ENCODE data around the gene DCLRE1A.
"Not testable (repeated sequence)": the region's sequence is repeated elsewhere in the genome, so short reads cannot be mapped to it uniquely, and the experiment has no call there.

Gene DCLRE1A

DNA sequence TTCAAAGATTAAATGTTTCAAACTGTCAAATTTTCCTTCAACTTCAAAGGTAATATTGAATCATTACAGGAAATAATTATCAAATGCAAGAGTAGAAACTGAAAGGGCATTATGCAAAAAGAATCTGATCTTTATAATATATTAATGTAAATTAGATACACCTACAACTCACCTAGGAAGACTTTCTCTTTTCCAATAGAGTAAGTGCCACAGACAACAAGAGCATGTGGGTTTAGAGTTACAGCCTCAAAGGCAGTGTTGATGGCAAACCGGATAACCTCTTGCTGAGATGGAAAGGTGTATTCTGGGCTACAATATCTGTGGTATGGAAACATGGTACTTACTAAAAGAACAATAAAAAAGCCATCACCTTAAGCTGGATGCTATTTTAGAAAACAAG, 11.7 kb downstream of the DCLRE1A start:
- DNase-seq (no peak), ATAC-seq (ENCODE audit: insufficient read depth, low read depth) (no peak)
- Histone ChIP-seq H3K9me3 (ENCODE audit: insufficient read depth, low read length, severe bottlenecking) (no peaks in the 10 kb centered on the region), H3K4me1 (ENCODE audit: insufficient read depth, low read length) (no peaks in the 10 kb centered on the region), H2AFZ (ENCODE audit: low read depth, low read length) (no peak overlapping the region), H3K27ac (ENCODE audit: low read length) (no peak overlapping the region), H3K9ac (ENCODE audit: low read depth, low read length) (no peak overlapping the region), H3K4me2 (ENCODE audit: insufficient read depth, low read length) (no peak overlapping the region), H3K27me3 (ENCODE audit: insufficient read depth, low read length, poor library complexity) (no peaks in the 10 kb centered on the region), H4K20me1 (ENCODE audit: insufficient read depth, low read length) (no peaks in the 10 kb centered on the region), H3K4me3 (ENCODE audit: low read depth in 1 of 2, low read length in 2 of 2) (no peak overlapping the region), H3K36me3 (ENCODE audit: insufficient read depth, low read length) (peaks cover 39% of the 10 kb centered on the region), H3K79me2 (ENCODE audit: insufficient read depth, low read length) (no peaks in the 10 kb centered on the region)
- no peak for TF ChIP-seq EZH2 (IDR thresholded peaks at IDR 0.05; ENCODE audit: borderline replicate concordance, low read depth, low read length, severe bottlenecking)
- TF ChIP-seq, protein P1, sequence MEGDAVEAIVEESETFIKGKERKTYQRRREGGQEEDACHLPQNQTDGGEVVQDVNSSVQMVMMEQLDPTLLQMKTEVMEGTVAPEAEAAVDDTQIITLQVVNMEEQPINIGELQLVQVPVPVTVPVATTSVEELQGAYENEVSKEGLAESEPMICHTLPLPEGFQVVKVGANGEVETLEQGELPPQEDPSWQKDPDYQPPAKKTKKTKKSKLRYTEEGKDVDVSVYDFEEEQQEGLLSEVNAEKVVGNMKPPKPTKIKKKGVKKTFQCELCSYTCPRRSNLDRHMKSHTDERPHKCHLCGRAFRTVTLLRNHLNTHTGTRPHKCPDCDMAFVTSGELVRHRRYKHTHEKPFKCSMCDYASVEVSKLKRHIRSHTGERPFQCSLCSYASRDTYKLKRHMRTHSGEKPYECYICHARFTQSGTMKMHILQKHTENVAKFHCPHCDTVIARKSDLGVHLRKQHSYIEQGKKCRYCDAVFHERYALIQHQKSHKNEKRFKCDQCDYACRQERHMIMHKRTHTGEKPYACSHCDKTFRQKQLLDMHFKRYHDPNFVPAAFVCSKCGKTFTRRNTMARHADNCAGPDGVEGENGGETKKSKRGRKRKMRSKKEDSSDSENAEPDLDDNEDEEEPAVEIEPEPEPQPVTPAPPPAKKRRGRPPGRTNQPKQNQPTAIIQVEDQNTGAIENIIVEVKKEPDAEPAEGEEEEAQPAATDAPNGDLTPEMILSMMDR (IDR thresholded peaks at IDR 0.05; ENCODE audit: borderline replicate concordance, extremely low read depth, low read length, poor library complexity, severe bottlenecking): no peak

DNA sequence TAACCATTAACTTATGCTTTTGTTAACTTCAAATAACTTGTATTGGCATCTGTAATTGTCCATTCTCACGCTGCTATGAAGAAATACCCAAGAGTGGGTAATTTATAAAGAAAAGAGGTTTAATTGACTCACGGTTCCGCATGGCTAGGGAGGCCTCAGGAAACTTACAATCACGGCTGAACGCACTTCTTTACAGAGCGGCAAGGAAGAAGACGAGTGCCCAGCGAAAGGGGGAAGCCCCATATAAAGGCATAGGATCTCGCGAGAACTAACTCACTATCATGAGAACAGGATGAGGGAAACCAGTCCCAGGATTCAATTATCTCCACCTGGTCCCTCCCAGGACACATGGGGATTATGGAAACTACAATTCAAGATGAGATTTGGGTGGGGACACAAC, 25.3 kb downstream of the DCLRE1A start:
- H3K9me3 ChIP-seq (ENCODE audit: insufficient read depth, low read length, severe bottlenecking); H3K27me3 ChIP-seq (ENCODE audit: insufficient read depth, low read length, poor library complexity); H3K4me3 ChIP-seq (ENCODE audit: low read depth in 1 of 2, low read length in 2 of 2); H3K27ac ChIP-seq (ENCODE audit: low read length); H3K9ac ChIP-seq (ENCODE audit: low read depth, low read length); ATAC-seq (ENCODE audit: insufficient read depth, low read depth); H3K79me2 ChIP-seq (ENCODE audit: insufficient read depth, low read length); H4K20me1 ChIP-seq (ENCODE audit: insufficient read depth, low read length); H3K4me2 ChIP-seq (ENCODE audit: insufficient read depth, low read length); DNase-seq; H3K4me1 ChIP-seq (ENCODE audit: insufficient read depth, low read length); H3K36me3 ChIP-seq (ENCODE audit: insufficient read depth, low read length); H2AFZ ChIP-seq (ENCODE audit: low read depth, low read length): not testable (repeated sequence)

DNA sequence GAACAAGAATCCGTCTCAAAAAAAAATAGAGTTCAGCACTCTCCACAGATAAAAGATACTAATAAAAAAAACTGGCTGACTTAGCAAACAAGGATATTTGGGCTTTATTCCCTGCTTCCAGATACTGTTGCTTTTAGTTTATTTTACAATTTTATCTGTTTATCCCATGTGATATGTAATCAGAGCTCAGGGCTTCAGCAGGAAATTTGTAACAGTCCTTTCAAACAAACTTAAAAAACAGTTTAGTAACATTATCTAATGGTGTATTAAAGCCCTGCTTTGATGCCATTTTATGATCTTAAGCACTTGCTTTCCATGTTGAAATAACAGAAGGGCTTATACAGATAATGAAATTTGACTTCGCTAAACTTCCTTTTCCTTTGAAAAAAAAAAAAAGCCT, 28.1 kb downstream of the DCLRE1A start:
- H3K79me2 ChIP-seq (ENCODE audit: insufficient read depth, low read length): no peaks in the 10 kb centered on the region
- H3K4me1 ChIP-seq (ENCODE audit: insufficient read depth, low read length): no peaks in the 10 kb centered on the region
- TF ChIP-seq, protein P1 (IDR thresholded peaks at IDR 0.05; ENCODE audit: borderline replicate concordance, extremely low read depth, low read length, poor library complexity, severe bottlenecking): no peak
- TF ChIP-seq EZH2 (IDR thresholded peaks at IDR 0.05; ENCODE audit: borderline replicate concordance, low read depth, low read length, severe bottlenecking): no peak
- no peak overlapping the region for H3K4me2 ChIP-seq (ENCODE audit: insufficient read depth, low read length)
- ATAC-seq (ENCODE audit: insufficient read depth, low read depth): no peak
- H3K4me3 ChIP-seq (ENCODE audit: low read depth in 1 of 2, low read length in 2 of 2): no peak overlapping the region
- H3K9ac ChIP-seq (ENCODE audit: low read depth, low read length): no peak overlapping the region
- H3K36me3 ChIP-seq (ENCODE audit: insufficient read depth, low read length): no peaks in the 10 kb centered on the region
- no peaks in the 10 kb centered on the region for H3K27me3 ChIP-seq (ENCODE audit: insufficient read depth, low read length, poor library complexity)
- no peaks in the 10 kb centered on the region for H3K9me3 ChIP-seq (ENCODE audit: insufficient read depth, low read length, severe bottlenecking)
- H4K20me1 ChIP-seq (ENCODE audit: insufficient read depth, low read length): no peaks in the 10 kb centered on the region
- no peak for DNase-seq
- no peak overlapping the region for H2AFZ ChIP-seq (ENCODE audit: low read depth, low read length)
- no peak overlapping the region for H3K27ac ChIP-seq (ENCODE audit: low read length)

DNA sequence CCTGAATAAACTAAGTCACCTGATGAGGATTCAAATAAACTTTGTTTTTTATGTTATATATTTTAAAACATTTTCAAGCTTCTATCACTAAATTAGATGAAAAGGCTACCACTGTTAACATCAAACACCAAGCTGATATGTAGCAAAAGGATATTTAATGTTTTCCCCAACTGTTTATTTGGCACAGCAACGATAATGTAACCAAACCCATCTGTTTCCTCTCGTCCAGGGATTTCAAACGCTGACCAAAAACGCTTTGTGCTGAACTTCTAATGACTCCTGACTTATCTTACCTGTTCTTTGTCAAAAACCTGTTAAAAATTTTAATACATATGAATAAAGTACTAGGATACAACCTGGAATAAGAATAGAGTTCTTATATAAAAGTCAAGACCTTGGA, 30.5 kb downstream of the DCLRE1A start:
- Histone ChIP-seq H3K79me2 (ENCODE audit: insufficient read depth, low read length) (no peaks in the 10 kb centered on the region), H2AFZ (ENCODE audit: low read depth, low read length) (no peak overlapping the region), H3K4me1 (ENCODE audit: insufficient read depth, low read length) (no peaks in the 10 kb centered on the region), H3K27me3 (ENCODE audit: insufficient read depth, low read length, poor library complexity) (no peaks in the 10 kb centered on the region), H3K27ac (ENCODE audit: low read length) (no peak overlapping the region), H3K9me3 (ENCODE audit: insufficient read depth, low read length, severe bottlenecking) (no peaks in the 10 kb centered on the region), H3K36me3 (ENCODE audit: insufficient read depth, low read length) (no peaks in the 10 kb centered on the region), H3K9ac (ENCODE audit: low read depth, low read length) (no peak overlapping the region), H3K4me3 (ENCODE audit: low read depth in 1 of 2, low read length in 2 of 2) (no peak overlapping the region), H3K4me2 (ENCODE audit: insufficient read depth, low read length) (no peak overlapping the region), H4K20me1 (ENCODE audit: insufficient read depth, low read length) (no peaks in the 10 kb centered on the region)
- DNase-seq (no peak), ATAC-seq (ENCODE audit: insufficient read depth, low read depth) (no peak)
- TF ChIP-seq EZH2 (IDR thresholded peaks at IDR 0.05; ENCODE audit: borderline replicate concordance, low read depth, low read length, severe bottlenecking): no peak
- TF ChIP-seq, protein P1 (IDR thresholded peaks at IDR 0.05; ENCODE audit: borderline replicate concordance, extremely low read depth, low read length, poor library complexity, severe bottlenecking): no peak

Measured in DND-41 (cell line).